NCI-H146 treated with DMSO at 0.1 percent for 48 hours (cell line): Measurements from ENCODE around the gene SLC2A2.
"Not testable (repeated sequence)": the region's sequence is repeated elsewhere in the genome, so short reads cannot be mapped to it uniquely, and the experiment has no call there.

Experiments used
- DNase-seq: peaks from one replicate; lab custom pipeline; 2025; ENCODE audit not compliant: unreplicated experiment; lab: John Stamatoyannopoulos, UW

SLC2A2 gene

GRCh38 chr3:170989100-170989648, 37.3 kb downstream of the SLC2A2 start:
- no peak for DNase-seq

DNA sequence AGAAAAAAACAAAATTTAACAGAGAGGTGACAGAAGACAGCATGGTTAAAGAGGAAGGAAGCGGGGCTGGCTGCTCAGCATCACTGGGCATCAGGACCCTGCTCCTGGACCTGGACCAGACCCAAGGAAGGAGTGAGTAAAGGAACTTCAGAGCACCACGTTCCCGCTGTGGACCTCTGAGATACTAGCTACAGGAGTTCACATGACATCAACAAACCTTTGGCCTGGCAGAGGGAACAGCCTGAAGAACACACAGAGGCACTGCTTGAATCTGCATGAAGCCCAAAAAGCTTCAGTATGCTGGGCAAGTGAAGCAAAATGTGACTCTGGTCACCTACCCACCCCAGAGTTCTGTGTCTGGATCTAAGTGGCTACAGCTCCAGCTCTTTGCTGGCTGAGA, 38.1 kb downstream of the SLC2A2 start:
- no peak for DNase-seq

GRCh38 chr3:170985304-170985703, 41.2 kb downstream of the SLC2A2 start:
- DNase-seq, result no peak

DNA sequence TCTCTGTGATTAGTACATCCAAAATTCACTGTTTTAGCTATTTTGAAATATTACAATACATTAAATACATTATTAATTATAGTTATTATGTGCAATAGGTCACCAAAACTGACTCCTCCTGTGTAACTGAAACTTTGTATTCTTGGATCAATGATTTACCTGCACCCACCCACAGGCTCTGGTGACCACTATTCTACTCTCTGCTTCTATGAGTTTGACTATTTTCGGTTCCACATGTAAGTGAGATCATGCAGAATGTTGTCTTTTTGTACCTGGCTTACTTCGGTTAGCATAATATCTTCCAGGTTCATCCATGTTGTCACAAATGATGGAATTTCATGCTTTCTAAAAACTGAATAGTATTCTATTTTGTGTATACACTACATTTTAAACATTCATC, 43.8 kb downstream of the SLC2A2 start:
- DNase-seq, result no peak

- no peak for DNase-seq
Measured at GRCh38 chr3:170980399-170980798, 46.1 kb downstream of the SLC2A2 start.

GRCh38 chr3:170977949-170978745, 48.4 kb downstream of the SLC2A2 start:
- DNase-seq, result no peak

DNA sequence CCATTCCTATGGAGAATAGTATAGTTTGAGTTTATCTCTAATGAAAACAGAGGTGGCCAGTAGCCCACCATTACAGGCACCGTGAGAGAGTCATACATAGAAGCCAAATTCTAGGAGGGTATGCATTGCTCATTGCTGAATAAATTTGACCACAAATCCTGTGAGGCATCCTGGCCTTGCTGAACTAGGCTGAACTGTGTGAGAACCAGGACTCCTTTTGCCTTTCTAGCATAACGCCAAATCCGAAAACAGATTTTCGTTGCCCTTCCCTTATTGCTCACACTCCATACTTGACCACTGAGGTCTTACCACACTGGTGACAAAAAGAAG, 50.4 kb downstream of the SLC2A2 start:
- no peak for DNase-seq

DNA sequence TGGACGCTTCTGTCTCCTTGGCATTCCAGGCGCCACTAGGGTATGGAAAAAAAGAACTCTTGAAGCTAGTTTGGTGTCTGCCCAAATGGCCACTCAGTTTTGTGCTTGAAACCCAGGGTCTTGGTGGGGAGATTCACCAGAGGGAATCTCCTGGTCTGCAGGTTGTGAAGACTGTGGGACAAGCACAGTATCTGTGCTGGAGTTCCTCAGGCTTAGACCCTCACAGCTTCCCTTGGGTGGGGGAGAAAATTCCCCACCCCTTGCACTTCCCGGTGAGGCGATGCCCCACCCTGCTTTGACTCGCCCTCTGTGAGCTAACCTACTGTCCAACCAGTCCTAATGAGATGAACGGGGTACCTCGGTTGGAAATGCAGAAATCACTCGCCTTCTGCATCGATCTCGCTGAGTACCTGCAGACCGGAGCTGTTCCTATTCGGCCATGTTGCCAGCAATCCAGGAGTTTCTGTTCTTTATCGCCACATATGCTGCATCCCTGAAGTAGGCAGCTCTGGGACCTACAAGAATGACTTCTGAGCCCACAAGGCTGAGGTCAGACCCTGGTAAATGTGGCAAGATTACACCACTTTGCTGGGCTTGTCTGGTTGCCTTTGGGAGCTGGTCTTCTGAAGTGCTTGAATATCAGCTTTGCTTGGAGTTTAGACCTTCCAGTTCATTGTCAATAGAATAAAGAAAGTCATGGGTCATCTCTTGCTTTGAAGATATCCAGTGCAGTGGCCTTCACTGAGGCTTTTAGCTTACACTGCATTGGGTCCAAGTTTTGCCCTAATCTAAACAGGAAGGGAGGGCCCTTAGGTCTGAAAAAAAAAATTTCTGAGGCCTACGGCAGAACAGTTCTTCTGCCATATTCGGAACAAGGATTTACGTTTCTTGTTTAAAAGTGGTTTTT, 51.0 kb downstream of the SLC2A2 start:
- no peak for DNase-seq

DNA sequence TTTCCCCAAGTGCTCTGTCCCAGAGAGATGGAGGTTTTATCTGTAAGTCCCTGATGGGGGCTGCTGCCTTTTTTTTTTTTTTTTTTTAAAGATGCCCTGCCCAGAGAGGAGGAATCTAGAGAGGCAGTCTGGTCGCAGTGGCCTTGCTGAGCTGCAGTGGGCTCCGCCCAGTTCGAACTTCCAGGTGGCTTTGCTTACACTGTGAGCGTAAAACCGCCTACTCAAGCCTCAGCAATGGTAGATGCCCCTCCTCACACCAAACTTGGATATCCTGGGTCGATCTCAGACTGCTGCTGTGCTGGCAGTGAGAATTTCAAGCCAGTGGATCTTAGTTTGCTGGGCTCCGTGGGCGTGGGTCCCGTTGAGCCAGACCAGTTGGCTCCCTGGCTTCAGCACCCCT, 51.6 kb downstream of the SLC2A2 start:
- no peak for DNase-seq

GRCh38 chr3:170972917-170973316, 53.6 kb downstream of the SLC2A2 start:
- not testable (repeated sequence) for DNase-seq

GRCh38 chr3:170967126-170967525, 59.4 kb downstream of the SLC2A2 start:
- no peak for DNase-seq

DNA sequence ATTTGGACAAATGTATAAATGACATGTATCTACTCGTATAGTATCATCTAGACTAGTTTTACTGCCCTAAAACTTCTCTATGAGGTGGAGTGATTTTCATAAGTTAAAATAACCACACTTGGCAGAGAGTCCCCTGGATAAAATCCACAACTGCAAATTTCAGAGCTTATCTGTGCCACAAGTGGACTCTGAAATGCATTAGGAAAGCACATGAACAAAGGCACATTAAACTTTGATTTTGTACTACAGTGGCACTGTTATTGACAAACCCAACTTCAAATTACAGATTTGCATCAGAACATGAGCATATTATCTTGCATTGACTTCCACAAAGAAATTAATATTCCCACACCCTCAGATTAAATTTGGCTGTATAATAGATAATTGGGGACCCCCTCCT, 60.0 kb downstream of the SLC2A2 start:
- no peak for DNase-seq

DNA sequence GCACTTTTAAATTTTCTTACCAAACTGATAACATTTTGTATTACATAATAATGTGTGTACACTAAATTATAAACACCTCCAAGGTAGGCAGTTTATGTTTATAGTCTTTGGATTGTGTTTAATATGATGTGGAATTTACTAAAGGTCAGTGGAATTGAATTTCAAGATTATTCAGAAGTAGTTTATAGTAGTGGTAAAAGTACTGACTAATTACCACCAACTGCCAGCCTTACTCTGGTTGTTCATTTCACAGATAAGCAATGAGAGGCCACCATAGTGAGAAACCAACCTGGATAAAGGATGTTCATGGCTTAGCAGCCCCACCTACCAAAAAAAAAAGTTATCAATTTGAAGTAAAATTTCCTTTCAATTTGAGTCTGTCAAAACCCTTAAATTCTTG, 64.1 kb downstream of the SLC2A2 start:
- no peak for DNase-seq

- no peak for DNase-seq
Measured at GRCh38 chr3:170961616-170962400, 64.7 kb downstream of the SLC2A2 start.

- DNase-seq, result no peak
Measured at GRCh38 chr3:170959457-170959856, 67.1 kb downstream of the SLC2A2 start.

- no peak for DNase-seq
Measured at GRCh38 chr3:170956647-170957046, 69.9 kb downstream of the SLC2A2 start.

GRCh38 chr3:170953736-170954135, 72.8 kb downstream of the SLC2A2 start:
- no peak for DNase-seq

- DNase-seq, result no peak
Measured at GRCh38 chr3:170953229-170953628, 73.3 kb downstream of the SLC2A2 start.

GRCh38 chr3:170949211-170949610, 77.3 kb downstream of the SLC2A2 start:
- no peak for DNase-seq

DNA sequence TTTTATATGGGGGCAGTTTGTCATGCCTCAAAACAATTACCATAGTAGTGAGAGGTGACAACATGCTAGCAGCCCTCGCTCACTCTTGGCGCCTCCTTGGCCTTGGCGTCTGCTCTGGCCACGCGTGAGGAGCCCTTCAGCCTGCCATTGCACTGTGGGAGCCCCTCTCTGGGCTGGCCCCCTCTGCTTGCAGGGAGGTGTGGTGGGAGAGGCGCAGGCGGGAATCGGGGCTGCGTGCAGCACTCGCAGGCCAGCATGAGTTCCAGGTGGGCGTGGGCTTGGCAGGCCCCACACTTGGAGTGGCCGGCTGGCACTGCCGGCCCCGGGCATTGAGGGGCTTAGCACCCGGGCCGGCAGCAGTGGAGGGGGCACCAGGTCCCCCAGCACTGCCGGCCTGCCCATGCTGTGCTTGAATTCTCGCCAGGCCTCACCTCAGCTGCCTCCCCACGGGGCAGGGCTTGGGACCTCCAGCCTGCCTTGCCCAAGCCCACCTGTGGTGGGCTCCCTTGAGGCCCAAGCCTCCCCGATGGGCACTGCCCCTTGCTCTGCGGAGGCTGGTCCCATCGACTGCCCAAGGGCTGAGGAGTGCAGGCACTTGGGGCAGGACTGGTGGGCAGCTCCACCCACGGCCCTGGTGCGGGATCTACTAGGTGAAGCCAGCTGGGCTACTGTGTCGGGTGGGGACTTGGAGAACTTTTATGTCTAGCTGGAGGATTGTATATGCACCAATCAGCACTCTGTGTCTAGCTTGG, 79.3 kb downstream of the SLC2A2 start:
- DNase-seq, result no peak
